D341Med (cell line): Measurements from ENCODE around the gene NDOR1.
"Not testable (repeated sequence)": the region's sequence is repeated elsewhere in the genome, so short reads cannot be mapped to it uniquely, and the experiment has no call there.

Experiments
- DNase-seq: peaks from one replicate; pipeline ENCODE4 v3.0.0; 2012; ENCODE audit warnings: low spot score

Gene NDOR1

GRCh38 chr9:137231372-137232039 is 26.0 kb downstream of the NDOR1 start:
- DNase-seq: no peak

- no peak for DNase-seq
These were observed 26.6 kb downstream of the NDOR1 start for GRCh38 chr9:137232101-137232500.

GRCh38 chr9:137232510-137232909 is 27.0 kb downstream of the NDOR1 start:
- DNase-seq: no peak

DNA sequence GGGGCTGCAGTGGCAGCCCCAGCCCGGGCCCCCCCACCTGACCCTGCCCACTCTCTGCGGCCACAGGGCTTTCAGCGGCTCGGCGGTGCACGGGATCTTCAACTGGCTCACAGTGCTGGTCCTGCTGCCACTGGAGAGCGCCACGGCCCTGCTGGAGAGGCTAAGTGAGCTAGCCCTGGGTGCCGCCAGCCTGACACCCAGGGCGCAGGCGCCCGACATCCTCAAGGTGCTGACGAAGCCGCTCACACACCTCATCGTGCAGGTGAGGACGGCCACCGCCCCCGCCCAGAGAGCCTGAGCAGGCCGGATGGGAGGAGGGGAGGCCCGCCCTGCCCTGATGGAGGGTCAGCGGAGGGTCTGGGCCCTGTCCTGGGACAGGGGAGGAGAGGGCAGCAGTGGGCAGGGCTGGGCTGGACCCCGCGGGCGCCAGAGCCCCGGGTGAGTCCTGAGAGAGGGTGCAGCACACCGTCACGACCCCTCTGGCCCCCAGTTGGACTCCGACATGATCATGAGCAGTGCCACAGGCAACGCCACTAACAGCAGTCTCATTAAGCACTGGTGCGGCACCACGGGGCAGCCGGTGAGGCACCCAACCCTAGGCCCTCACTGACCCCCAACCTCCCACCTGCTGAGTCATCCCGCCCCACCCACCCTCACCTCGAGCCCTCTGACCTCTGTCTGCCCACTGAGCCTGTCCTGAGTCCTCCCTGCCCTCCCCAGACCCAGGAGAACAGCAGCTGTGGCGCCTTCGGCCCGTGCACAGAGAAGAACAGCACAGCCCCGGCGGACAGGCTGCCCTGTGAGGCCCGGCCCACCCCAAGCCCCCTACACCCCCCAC is 27.9 kb downstream of the NDOR1 start:
- no peak for DNase-seq

DNA sequence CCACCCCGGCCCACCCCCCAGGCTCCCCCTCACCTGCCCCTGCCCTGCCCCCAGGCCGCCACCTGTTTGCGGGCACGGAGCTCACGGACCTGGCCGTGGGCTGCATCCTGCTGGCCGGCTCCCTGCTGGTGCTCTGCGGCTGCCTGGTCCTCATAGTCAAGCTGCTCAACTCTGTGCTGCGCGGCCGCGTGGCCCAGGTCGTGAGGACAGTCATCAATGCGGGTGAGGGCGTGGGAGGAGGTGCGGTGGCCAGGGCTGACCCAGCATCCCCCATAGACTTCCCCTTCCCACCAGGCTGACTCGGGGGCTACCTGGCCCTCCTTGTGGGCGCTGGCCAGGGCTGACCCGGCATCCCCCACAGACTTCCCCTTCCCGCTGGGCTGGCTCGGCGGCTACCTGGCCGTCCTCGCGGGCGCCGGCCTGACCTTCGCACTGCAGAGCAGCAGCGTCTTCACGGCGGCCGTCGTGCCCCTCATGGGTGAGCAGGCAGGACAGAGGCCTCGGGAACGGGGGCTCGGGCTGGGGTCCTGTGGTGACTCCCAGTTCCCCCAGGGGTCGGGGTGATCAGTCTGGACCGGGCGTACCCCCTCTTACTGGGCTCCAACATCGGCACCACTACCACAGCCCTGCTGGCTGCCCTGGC is 28.7 kb downstream of the NDOR1 start:
- no peak for DNase-seq

DNA sequence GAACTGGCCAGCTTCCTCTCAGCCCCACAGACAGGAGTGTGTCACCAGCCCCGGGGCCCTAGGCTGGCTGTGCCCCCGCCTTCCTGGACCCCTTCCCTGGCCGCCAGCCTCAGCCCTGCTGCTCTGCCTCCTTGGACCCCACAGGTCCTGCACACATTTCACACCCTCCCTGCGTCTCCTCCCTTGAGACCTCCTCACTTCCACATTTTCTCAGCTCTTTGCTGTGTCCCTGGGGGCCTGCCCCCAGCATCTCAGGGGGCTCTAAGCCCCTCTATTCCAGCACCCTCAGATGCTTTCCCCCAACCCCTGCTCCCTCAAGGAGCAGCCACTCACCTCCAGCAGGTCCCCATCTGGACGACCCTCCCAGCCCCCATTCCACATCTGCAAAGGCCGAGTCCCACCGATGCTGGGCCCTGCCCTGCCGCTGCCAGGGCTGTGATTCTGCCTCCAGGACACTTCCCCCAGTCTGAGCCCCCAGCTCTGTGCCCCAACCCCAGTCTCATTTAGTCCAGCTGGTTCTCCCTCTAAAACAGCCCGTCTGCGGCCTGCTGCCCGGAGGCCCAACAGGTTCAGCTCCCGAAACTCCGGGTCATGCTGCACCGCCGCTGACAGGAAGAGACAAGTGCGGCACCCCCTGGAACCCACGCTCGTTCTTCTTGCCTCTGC is 29.4 kb downstream of the NDOR1 start:
- DNase-seq: no peak

DNA sequence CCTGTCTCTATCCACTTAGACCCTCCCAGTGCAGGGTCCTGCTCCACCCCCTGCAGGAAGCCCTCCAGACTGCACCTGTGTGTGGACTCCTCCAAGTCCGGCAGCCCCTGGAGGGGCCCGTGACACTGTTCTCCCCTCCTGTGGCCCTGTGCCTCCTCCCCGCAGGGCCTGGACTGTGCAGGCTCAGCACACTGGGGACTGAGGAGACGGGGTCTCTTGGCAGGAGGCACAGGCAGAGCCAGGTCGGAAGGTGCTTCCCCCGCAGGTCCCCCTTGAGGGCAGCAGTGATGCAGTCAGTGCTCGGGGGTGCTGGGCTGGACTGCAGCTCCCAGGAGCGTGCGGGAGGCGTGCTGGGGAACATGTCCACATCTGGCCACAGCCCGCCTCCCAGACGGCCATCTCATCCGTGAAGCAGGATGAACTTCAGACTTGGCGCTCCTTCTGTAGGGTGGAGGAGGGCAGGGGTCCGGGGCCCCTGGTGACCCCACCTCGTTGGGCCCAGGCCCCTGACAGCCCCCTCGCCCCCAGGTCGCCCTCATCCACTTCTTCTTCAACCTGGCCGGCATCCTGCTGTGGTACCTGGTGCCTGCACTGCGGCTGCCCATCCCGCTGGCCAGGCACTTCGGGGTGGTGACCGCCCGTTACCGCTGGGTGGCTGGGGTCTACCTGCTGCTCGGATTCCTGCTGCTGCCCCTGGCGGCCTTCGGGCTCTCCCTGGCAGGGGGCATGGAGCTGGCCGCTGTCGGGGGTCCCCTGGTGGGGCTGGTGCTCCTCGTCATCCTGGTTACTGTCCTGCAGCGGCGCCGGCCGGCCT is 30.1 kb downstream of the NDOR1 start:
- DNase-seq: no peak

- DNase-seq: peak; percentile 93
These were observed 30.9 kb downstream of the NDOR1 start for GRCh38 chr9:137236238-137236935.

GRCh38 chr9:137236936-137237421 is 31.5 kb downstream of the NDOR1 start:
- no peak for DNase-seq

- DNase-seq: no peak
These were observed 32.5 kb downstream of the NDOR1 start for GRCh38 chr9:137237759-137238726.

GRCh38 chr9:137239541-137240200 is 34.2 kb downstream of the NDOR1 start:
- not testable (repeated sequence) for DNase-seq

GRCh38 chr9:137240318-137240840 is 34.9 kb downstream of the NDOR1 start:
- DNase-seq: peak; percentile 81

DNA sequence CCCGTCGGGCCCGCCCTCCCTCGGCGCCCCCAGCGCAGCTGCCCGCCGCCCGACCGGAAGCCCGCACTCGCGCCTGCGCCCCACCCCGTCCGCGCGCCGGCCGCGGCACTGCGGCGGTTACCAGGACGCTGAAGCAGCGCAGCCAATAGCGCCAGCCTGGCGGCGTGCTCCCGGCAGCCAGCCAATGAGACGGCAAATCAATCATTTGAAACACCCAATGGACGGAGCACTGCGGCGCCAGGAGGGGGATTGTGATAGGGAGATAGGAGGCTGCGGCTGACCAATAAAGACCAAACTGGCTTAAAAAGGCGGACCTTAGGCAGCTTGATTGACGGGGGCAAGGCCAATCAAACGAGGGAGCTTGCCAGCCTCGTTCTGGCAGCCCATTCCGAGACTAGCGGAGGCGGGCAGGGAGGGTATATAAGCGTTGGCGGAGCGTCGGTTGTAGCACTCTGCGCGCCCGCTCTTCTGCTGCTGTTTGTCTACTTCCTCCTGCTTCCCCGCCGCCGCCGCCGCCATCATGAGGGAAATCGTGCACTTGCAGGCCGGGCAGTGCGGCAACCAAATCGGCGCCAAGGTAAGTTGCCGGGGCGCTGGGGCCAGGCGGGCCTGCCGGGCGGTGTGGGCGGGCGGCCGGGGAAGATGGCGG is 35.5 kb downstream of the NDOR1 start, which contains the start of gene TUBB4B:
Gene TUBB4B (plus strand): TSS at position 447 of the 649 bp plus-strand sequence. CDS start 74 bp downstream, at position 521.
- DNase-seq: peak; percentile 95

DNA sequence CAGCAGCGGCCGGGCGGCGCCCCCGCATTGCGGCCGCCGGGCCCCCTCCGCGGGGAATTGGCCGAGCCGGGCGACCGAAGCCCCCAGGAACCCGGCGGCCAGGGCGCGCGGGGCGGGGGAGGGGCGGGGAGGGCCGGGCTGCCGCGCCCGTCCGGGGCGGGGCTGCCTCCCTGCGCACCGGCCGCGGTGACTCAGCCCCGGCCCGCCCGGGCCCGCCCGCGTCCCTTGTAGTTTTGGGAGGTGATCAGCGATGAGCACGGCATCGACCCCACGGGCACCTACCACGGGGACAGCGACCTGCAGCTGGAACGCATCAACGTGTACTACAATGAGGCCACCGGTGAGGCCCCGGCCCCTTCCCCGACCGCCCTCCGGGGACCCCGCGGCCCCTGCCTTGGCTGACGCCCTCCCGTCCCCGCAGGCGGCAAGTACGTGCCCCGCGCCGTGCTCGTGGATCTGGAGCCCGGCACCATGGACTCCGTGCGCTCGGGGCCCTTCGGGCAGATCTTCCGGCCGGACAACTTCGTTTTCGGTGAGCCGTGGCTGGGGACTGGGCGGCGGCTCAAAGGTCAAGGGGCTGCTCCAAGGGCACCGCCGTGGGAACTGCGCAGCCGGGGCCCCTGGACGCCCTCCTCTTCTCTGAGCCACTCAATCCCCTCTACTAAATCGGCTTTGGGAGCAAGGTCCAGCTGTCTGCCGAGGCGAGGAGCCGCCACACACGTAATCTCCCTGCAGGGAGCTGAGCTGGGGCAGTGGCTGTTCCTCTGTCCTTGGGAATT is 36.2 kb downstream of the NDOR1 start:
- DNase-seq: peak; percentile 72

- DNase-seq: no peak
These were observed 37.0 kb downstream of the NDOR1 start for GRCh38 chr9:137242269-137243203.

- DNase-seq: not testable (repeated sequence)
These were observed 37.7 kb downstream of the NDOR1 start for GRCh38 chr9:137243266-137243625.
